HCT116 (cell line): ENCODE results near the gene PAX8.

Source experiments
- CEBPB ChIP-seq: IDR thresholded peaks from 2 replicates; pipeline ENCODE4 v1.6.1; 2012; ENCODE audit warnings: low read depth
- CTCF ChIP-seq, 3 experiments: fragments of 200-600 bp in 1 of 3; sonication (generic) in 1 of 3; IDR thresholded peaks in 2 of 3; conservative IDR thresholded peaks in 1 of 3; 2 replicates each; pipeline ENCODE4 v1.5.1; 2012 to 2017; ENCODE audit warnings: low read depth in 2 of 3, low read length in 2 of 3, antibody characterized with exemption in 1 of 3, borderline replicate concordance in 1 of 3, control low read depth in 1 of 3, mild to moderate bottlenecking in 1 of 3, mixed read lengths in 1 of 3, mixed run types in 1 of 3, moderate library complexity in 1 of 3; ENCODE audit not compliant: insufficient read depth in 1 of 3
- EZH2 ChIP-seq: fragments of 200-600 bp; sonication (generic); IDR thresholded peaks from 2 replicates; pipeline ENCODE4 v1.6.1; 2017; ENCODE audit warnings: antibody characterized with exemption, mixed run types
- POLR2A ChIP-seq: IDR thresholded peaks from 2 replicates; pipeline ENCODE4 v1.7.0; 2011; ENCODE audit warnings: borderline replicate concordance; ENCODE audit not compliant: insufficient read depth, insufficient read length; ENCODE audit errors: extremely low read depth
- POLR2AphosphoS5 ChIP-seq: IDR thresholded peaks from 2 replicates; pipeline ENCODE4 v1.6.1; 2011; ENCODE audit warnings: mild to moderate bottlenecking, low read depth, low read length, moderate library complexity
- REST ChIP-seq: IDR thresholded peaks from 2 replicates; pipeline ENCODE4 v1.6.1; 2012; ENCODE audit warnings: low read depth
- SP1 ChIP-seq: IDR thresholded peaks from 2 replicates; pipeline ENCODE4 v1.6.1; 2012; ENCODE audit warnings: low read depth
- TF ChIP-seq, protein P1 (sequence below): IDR thresholded peaks from 2 replicates; pipeline ENCODE4 v1.6.1; 2011; ENCODE audit warnings: mild to moderate bottlenecking, low read length, moderate library complexity; ENCODE audit not compliant: insufficient replicate concordance; ENCODE audit errors: extremely low read depth

DNA sequence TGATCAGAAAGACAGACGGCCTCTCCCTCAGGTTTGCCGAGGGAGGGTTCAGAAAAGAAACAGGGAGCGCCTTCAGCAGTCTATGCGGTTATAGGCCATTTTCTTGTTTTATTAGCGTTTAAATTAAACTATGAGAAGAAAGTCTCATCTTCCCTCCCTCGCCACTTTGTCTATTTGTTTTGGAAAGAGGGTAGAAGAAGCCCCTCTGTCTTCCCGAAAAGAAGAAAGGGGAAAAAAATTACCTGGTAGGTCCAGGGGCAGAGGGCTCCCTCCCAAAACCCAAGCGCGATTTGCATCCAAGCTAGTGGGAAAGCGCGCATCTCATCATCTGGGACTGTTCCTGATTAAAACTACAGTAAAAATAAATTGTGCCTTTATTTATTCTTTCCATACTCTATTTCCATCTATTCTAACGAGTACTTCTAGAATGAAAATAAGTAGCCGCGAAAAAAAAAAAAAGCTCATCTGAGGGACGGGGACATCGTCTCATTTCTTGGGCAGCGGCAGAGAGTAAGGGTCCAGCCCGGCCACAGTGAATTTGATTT is 2.4 kb downstream of the PAX8 start:
- TF ChIP-seq POLR2A (no peak), CTCF (IDR thresholded peaks at IDR 0.05 in 2 of 3, conservative IDR thresholded peaks at IDR 0.05 in 1 of 3; ENCODE audit: borderline replicate concordance in 1 of 3, insufficient read depth in 1 of 3, low read depth in 2 of 3, low read length in 2 of 3) (no peak), EZH2 (no peak), SP1 (no peak), POLR2AphosphoS5 (no peak), CEBPB (no peak), REST (no peak)
- TF ChIP-seq, protein P1, sequence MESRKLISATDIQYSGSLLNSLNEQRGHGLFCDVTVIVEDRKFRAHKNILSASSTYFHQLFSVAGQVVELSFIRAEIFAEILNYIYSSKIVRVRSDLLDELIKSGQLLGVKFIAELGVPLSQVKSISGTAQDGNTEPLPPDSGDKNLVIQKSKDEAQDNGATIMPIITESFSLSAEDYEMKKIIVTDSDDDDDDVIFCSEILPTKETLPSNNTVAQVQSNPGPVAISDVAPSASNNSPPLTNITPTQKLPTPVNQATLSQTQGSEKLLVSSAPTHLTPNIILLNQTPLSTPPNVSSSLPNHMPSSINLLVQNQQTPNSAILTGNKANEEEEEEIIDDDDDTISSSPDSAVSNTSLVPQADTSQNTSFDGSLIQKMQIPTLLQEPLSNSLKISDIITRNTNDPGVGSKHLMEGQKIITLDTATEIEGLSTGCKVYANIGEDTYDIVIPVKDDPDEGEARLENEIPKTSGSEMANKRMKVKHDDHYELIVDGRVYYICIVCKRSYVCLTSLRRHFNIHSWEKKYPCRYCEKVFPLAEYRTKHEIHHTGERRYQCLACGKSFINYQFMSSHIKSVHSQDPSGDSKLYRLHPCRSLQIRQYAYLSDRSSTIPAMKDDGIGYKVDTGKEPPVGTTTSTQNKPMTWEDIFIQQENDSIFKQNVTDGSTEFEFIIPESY: no peak
